ENCODE data around the gene ENOX1. TPM values are rescaled to one million over a fixed set of nuclear protein-coding genes. Genes with fewer than 3 reads are reported as not detected.

ENOX1 gene
- total RNA-seq, 1 experiment from 2014 or later: 0.26 TPM

DNA sequence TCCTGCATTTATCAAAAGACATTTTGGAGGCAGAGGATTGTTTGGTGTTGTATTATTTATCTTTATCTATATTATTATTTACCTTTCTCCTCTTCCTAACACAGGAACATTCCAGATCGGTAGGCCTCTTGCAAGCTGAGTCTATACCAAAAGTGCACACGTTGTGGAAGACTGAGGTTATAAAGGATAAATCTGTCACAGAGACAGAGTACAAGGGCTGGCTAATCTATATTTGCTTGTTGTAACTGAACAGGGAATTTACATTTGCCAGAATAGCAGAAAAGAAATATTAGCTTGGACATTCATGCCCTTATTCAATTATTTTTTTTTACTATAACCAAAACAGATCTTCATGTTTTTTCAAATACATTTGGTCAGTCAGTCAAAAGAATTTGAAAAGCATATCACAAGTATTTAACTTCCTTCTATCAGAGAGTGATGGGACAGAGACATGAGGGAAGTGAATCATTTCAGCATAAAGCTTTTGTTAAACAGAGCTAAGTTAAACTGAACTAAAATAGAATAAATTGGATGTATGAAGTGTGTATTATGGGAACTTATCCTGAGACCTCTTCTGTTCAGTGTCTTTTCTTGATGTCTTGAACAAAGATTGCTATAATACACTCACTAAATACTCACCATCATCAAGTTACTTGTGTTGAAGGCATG, 410.8 kb downstream of the ENOX1 start (continued):
- no peak for TF ChIP-seq ZNF416 (CRISPR knock-in tag; IDR thresholded peaks at IDR 0.05)
- TF ChIP-seq, protein P1, sequence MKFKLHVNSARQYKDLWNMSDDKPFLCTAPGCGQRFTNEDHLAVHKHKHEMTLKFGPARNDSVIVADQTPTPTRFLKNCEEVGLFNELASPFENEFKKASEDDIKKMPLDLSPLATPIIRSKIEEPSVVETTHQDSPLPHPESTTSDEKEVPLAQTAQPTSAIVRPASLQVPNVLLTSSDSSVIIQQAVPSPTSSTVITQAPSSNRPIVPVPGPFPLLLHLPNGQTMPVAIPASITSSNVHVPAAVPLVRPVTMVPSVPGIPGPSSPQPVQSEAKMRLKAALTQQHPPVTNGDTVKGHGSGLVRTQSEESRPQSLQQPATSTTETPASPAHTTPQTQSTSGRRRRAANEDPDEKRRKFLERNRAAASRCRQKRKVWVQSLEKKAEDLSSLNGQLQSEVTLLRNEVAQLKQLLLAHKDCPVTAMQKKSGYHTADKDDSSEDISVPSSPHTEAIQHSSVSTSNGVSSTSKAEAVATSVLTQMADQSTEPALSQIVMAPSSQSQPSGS (CRISPR knock-in tag; IDR thresholded peaks at IDR 0.05; ENCODE audit: borderline replicate concordance, low read depth): no peak
- TF ChIP-seq GTF2I (CRISPR knock-in tag; conservative IDR thresholded peaks at IDR 0.05): no peak
- TF ChIP-seq ZNF671 (CRISPR knock-in tag; IDR thresholded peaks at IDR 0.05): no peak

DNA sequence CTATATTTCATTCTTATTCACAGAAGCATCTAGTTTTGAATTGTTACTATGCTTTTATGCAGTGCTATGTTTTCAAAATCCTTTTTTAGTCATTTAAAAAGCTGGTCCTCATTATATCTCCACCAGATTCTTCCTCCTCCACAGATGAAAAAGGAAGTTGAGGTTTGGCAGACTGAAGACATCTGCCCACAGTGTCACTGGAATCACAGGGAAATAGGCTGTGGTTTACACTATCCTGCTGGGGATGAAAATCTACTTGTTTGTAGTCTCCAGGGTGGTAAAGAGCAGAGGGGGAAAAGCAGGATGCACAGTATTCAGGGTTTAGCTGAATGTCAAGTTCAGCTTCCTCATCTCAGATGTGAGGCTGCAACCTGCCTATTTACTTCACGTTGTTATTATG, 412.2 kb downstream of the ENOX1 start:
- POLR2A ChIA-PET: interaction anchor here (0.7 kb wide), 1 partner anchor 262 kb away, joined by 4 read pairs; no protein-coding TSS in a partner anchor
- ATAC-seq: no peak
- CTCF ChIA-PET: no interaction called here
- DNase-seq (ENCODE audit: low spot score): no peak
- Mint-ChIP-seq H3K27me3 (ENCODE audit: low read depth) (no peaks in the 10 kb centered on the region; the same call in 1 of the 2 replicates), H3K4me1 (peaks cover 12% of the 10 kb centered on the region), H3K9me3 (peaks cover 17% of the 10 kb centered on the region), H3K27ac (no peak overlapping the region), H3K36me3 (peaks cover 4% of the 10 kb centered on the region; the same call in 1 of the 2 replicates), H3K4me3 (no peak overlapping the region)
- TF ChIP-seq NR2C2 (CRISPR knock-in tag; IDR thresholded peaks at IDR 0.05) (no peak), EMX1 (CRISPR knock-in tag; IDR thresholded peaks at IDR 0.05) (no peak), TEAD1 (CRISPR knock-in tag; IDR thresholded peaks at IDR 0.05) (no peak), CREB1 (CRISPR knock-in tag; IDR thresholded peaks at IDR 0.05) (no peak), NFYB (CRISPR knock-in tag; conservative IDR thresholded peaks at IDR 0.05; ENCODE audit: low read depth) (no peak), TCF7 (CRISPR knock-in tag; IDR thresholded peaks at IDR 0.05; ENCODE audit: low read depth) (no peak), KAT7 (CRISPR knock-in tag; IDR thresholded peaks at IDR 0.05; ENCODE audit: borderline replicate concordance) (no peak), SMAD4 (CRISPR knock-in tag; IDR thresholded peaks at IDR 0.05) (no peak), GTF2I (CRISPR knock-in tag; conservative IDR thresholded peaks at IDR 0.05) (no peak)
- TF ChIP-seq, protein P2, sequence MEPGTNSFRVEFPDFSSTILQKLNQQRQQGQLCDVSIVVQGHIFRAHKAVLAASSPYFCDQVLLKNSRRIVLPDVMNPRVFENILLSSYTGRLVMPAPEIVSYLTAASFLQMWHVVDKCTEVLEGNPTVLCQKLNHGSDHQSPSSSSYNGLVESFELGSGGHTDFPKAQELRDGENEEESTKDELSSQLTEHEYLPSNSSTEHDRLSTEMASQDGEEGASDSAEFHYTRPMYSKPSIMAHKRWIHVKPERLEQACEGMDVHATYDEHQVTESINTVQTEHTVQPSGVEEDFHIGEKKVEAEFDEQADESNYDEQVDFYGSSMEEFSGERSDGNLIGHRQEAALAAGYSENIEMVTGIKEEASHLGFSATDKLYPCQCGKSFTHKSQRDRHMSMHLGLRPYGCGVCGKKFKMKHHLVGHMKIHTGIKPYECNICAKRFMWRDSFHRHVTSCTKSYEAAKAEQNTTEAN (CRISPR knock-in tag; IDR thresholded peaks at IDR 0.05): no peak
- TF ChIP-seq, protein P3, sequence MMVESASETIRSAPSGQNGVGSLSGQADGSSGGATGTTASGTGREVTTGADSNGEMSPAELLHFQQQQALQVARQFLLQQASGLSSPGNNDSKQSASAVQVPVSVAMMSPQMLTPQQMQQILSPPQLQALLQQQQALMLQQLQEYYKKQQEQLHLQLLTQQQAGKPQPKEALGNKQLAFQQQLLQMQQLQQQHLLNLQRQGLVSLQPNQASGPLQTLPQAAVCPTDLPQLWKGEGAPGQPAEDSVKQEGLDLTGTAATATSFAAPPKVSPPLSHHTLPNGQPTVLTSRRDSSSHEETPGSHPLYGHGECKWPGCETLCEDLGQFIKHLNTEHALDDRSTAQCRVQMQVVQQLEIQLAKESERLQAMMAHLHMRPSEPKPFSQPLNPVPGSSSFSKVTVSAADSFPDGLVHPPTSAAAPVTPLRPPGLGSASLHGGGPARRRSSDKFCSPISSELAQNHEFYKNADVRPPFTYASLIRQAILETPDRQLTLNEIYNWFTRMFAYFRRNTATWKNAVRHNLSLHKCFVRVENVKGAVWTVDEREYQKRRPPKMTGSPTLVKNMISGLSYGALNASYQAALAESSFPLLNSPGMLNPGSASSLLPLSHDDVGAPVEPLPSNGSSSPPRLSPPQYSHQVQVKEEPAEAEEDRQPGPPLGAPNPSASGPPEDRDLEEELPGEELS (CRISPR knock-in tag; IDR thresholded peaks at IDR 0.05): no peak
- TF ChIP-seq, protein P4, sequence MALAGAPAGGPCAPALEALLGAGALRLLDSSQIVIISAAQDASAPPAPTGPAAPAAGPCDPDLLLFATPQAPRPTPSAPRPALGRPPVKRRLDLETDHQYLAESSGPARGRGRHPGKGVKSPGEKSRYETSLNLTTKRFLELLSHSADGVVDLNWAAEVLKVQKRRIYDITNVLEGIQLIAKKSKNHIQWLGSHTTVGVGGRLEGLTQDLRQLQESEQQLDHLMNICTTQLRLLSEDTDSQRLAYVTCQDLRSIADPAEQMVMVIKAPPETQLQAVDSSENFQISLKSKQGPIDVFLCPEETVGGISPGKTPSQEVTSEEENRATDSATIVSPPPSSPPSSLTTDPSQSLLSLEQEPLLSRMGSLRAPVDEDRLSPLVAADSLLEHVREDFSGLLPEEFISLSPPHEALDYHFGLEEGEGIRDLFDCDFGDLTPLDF (CRISPR knock-in tag; IDR thresholded peaks at IDR 0.05): no peak
- TF ChIP-seq, protein P5, sequence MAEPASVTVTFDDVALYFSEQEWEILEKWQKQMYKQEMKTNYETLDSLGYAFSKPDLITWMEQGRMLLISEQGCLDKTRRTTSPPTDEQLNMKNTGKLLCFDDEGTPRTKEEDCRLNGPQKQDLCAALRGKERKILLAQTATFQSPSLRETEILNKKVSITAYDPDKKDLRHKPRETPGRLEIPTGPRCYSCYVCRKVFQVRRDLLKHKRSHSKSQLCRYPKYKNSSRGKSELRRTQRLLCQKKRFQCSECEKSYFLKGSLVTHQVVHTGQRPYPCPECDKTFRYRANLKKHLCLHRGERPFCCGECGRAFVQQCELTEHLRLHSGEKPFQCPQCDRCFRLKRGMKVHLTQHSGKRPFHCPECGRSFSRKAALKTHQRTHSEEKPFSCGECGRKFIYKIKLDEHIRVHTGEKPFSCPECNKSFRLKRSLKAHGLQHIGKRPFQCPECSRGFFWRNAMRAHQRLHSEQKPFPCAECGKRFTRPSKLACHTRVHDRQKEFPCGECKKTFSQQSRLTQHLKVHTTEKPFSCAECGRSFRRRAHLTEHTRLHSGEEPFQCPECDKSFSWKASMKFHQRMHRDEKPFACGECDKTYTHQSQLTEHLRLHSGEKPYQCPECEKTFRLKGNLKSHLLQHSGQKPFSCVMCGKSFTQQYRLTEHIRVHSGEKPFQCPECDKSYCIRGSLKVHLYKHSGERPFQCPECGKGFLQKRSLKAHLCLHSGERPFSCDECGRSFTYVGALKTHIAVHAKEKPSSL (CRISPR knock-in tag; conservative IDR thresholded peaks at IDR 0.05): no peak
- TF ChIP-seq, protein P6, sequence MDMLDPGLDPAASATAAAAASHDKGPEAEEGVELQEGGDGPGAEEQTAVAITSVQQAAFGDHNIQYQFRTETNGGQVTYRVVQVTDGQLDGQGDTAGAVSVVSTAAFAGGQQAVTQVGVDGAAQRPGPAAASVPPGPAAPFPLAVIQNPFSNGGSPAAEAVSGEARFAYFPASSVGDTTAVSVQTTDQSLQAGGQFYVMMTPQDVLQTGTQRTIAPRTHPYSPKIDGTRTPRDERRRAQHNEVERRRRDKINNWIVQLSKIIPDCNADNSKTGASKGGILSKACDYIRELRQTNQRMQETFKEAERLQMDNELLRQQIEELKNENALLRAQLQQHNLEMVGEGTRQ (CRISPR knock-in tag; IDR thresholded peaks at IDR 0.05): no peak
- TF ChIP-seq, protein P7, sequence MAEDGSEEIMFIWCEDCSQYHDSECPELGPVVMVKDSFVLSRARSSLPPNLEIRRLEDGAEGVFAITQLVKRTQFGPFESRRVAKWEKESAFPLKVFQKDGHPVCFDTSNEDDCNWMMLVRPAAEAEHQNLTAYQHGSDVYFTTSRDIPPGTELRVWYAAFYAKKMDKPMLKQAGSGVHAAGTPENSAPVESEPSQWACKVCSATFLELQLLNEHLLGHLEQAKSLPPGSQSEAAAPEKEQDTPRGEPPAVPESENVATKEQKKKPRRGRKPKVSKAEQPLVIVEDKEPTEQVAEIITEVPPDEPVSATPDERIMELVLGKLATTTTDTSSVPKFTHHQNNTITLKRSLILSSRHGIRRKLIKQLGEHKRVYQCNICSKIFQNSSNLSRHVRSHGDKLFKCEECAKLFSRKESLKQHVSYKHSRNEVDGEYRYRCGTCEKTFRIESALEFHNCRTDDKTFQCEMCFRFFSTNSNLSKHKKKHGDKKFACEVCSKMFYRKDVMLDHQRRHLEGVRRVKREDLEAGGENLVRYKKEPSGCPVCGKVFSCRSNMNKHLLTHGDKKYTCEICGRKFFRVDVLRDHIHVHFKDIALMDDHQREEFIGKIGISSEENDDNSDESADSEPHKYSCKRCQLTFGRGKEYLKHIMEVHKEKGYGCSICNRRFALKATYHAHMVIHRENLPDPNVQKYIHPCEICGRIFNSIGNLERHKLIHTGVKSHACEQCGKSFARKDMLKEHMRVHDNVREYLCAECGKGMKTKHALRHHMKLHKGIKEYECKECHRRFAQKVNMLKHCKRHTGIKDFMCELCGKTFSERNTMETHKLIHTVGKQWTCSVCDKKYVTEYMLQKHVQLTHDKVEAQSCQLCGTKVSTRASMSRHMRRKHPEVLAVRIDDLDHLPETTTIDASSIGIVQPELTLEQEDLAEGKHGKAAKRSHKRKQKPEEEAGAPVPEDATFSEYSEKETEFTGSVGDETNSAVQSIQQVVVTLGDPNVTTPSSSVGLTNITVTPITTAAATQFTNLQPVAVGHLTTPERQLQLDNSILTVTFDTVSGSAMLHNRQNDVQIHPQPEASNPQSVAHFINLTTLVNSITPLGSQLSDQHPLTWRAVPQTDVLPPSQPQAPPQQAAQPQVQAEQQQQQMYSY (CRISPR knock-in tag; IDR thresholded peaks at IDR 0.05): no peak
- TF ChIP-seq, protein P8, sequence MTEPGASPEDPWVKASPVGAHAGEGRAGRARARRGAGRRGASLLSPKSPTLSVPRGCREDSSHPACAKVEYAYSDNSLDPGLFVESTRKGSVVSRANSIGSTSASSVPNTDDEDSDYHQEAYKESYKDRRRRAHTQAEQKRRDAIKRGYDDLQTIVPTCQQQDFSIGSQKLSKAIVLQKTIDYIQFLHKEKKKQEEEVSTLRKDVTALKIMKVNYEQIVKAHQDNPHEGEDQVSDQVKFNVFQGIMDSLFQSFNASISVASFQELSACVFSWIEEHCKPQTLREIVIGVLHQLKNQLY (CRISPR knock-in tag; IDR thresholded peaks at IDR 0.05): no peak
